ENCODE results near the gene GASK1B. TPM values are rescaled to one million over a fixed set of nuclear protein-coding genes. Genes with fewer than 3 reads are reported as not detected.

The GASK1B gene
- total RNA-seq, 2 experiments from 2014 or later, result 0.22 to 0.28 TPM

- DNase-seq (no peak), ATAC-seq (ENCODE audit: poor library complexity) (no peak)
- no peak overlapping the region for H3K27ac Mint-ChIP-seq
- no peaks in the 10 kb centered on the region for H3K36me3 Mint-ChIP-seq (ENCODE audit: low read depth)
- no peak overlapping the region for H3K27ac ChIP-seq (ENCODE audit: low read depth in 1 of 2, low read length in 2 of 2)
- H3K9me3 ChIP-seq (ENCODE audit: control insufficient read depth in 1 of 2, insufficient read depth in 1 of 2, low read length in 2 of 2), result peaks cover 0 to 10% of the 10 kb centered on the region in 2 experiments
- no peak for TF ChIP-seq CTCF (IDR thresholded peaks at IDR 0.05)
- peaks cover 33% of the 10 kb centered on the region for H3K27me3 Mint-ChIP-seq
- ChIA-PET POLR2A (no interaction called here), CTCF (no interaction called here)
- intact Hi-C loops (cut with DNase I, micrococcal nuclease), result no loop called here
- no peaks in the 10 kb centered on the region for H3K4me1 ChIP-seq (ENCODE audit: insufficient read depth, low read length)
- no peaks in the 10 kb centered on the region for H3K36me3 ChIP-seq (ENCODE audit: insufficient read depth, low read length)
- H3K27me3 ChIP-seq (ENCODE audit: control insufficient read depth in 1 of 2, insufficient read depth in 2 of 2, low read length in 2 of 2), result peaks cover 11 to 24% of the 10 kb centered on the region in 2 experiments
- H3K4me3 Mint-ChIP-seq, result no peak overlapping the region
- no peaks in the 10 kb centered on the region for H3K9me3 Mint-ChIP-seq
- no peaks in the 10 kb centered on the region for H3K4me1 Mint-ChIP-seq (ENCODE audit: low read depth)
- no peak overlapping the region for H3K4me3 ChIP-seq (ENCODE audit: low read length)
These were observed 6.1 kb downstream of the GASK1B start for GRCh38 chr4:158166701-158167100.

DNA sequence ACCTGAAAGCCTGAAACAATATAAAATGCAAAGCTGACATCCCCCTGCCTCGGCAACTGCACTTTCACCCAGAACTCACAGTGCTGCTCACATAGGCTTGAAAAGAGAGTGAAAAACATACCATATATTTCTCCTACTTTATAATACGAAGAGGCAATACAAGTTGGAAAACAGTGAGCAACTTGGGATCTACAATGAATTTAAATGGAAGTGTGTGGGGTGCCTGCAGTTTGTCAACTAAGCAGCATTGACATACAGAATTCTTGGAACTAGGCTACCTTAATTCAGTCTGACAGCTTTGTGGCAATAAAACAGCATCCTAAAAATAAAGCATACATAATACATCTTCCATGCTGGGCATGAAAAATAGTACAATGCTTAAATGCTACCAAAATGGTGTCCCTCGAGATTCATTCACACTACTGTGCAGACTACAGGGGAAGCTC lies 8.0 kb downstream of the GASK1B start:
- CTCF ChIA-PET, result no interaction called here
- no peak overlapping the region for H3K27ac ChIP-seq (ENCODE audit: low read depth in 1 of 2, low read length in 2 of 2)
- Mint-ChIP-seq H3K27me3 (peaks cover 25% of the 10 kb centered on the region), H3K27ac (no peak overlapping the region), H3K36me3 (ENCODE audit: low read depth) (no peaks in the 10 kb centered on the region), H3K4me3 (no peak overlapping the region), H3K4me1 (ENCODE audit: low read depth) (no peaks in the 10 kb centered on the region), H3K9me3 (no peaks in the 10 kb centered on the region)
- H3K9me3 ChIP-seq (ENCODE audit: control insufficient read depth in 1 of 2, insufficient read depth in 1 of 2, low read length in 2 of 2), result no peaks in the 10 kb centered on the region
- POLR2A ChIA-PET, result no interaction called here
- no peak for ATAC-seq (ENCODE audit: poor library complexity)
- intact Hi-C loops (cut with DNase I, micrococcal nuclease), result no loop called here
- H3K27me3 ChIP-seq (ENCODE audit: control insufficient read depth in 1 of 2, insufficient read depth in 2 of 2, low read length in 2 of 2), result peaks cover 0 to 7% of the 10 kb centered on the region in 2 experiments
- no peak for TF ChIP-seq CTCF (IDR thresholded peaks at IDR 0.05)
- DNase-seq, result no peak
- no peaks in the 10 kb centered on the region for H3K4me1 ChIP-seq (ENCODE audit: insufficient read depth, low read length)
- H3K4me3 ChIP-seq (ENCODE audit: low read length), result no peak overlapping the region
- no peaks in the 10 kb centered on the region for H3K36me3 ChIP-seq (ENCODE audit: insufficient read depth, low read length)

DNA sequence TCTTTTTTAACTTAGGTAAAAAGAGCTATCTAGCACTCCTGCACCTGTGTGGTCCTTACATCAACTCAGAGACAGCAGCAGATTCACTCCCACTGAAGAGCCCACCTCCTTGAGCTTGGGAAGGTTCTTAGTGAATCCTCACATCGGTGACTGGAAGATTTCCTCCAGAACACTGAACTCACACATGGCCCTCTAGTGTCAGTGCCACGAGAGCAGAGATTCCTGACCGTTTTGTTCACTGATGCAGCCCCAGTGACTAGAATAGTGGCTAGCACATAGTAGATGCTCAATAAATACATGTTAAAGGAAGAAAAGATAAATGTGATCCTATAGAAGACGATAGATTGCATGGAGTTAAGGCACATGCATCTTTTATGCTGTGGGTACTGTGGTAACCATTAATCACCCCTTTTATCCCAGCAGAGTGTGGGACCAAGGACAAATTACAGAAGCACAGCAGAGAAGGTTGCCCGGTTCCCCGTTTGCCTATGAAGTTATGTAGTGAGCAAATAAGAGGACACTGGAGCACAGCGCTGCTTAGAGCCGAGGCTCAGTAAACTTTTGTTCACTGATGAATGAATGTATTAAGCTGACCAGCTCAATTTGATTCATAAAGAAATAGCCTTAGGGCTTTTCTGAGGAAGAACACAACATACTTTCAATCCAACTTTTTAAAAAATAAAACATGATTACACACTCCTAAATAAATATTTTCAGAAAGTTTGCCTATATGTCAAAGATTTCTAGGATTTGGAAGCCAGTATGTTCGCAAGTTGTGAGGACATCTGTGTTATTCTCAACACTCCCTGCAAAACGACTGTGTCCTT lies 8.7 kb downstream of the GASK1B start:
- ChIA-PET POLR2A (no interaction called here), CTCF (no interaction called here)
- TF ChIP-seq CTCF (IDR thresholded peaks at IDR 0.05), result no peak
- H3K4me3 ChIP-seq (ENCODE audit: low read length), result no peak overlapping the region
- no peaks in the 10 kb centered on the region for H3K4me1 ChIP-seq (ENCODE audit: insufficient read depth, low read length)
- no peak overlapping the region for H3K27ac ChIP-seq (ENCODE audit: low read depth in 1 of 2, low read length in 2 of 2)
- intact Hi-C loops (cut with DNase I, micrococcal nuclease), result no loop called here
- Mint-ChIP-seq H3K27me3 (peaks cover 19% of the 10 kb centered on the region), H3K9me3 (no peaks in the 10 kb centered on the region), H3K4me3 (no peak overlapping the region), H3K27ac (no peak overlapping the region), H3K36me3 (ENCODE audit: low read depth) (no peaks in the 10 kb centered on the region), H3K4me1 (ENCODE audit: low read depth) (no peaks in the 10 kb centered on the region)
- H3K9me3 ChIP-seq (ENCODE audit: control insufficient read depth in 1 of 2, insufficient read depth in 1 of 2, low read length in 2 of 2), result no peaks in the 10 kb centered on the region
- no peak for DNase-seq
- no peak for ATAC-seq (ENCODE audit: poor library complexity)
- H3K36me3 ChIP-seq (ENCODE audit: insufficient read depth, low read length), result no peaks in the 10 kb centered on the region
- peaks cover 0 to 7% of the 10 kb centered on the region in 2 experiments for H3K27me3 ChIP-seq (ENCODE audit: control insufficient read depth in 1 of 2, insufficient read depth in 2 of 2, low read length in 2 of 2)
